Loucy (cell line): ENCODE results near the gene FHOD1.

Experiments used
- CTCF ChIP-seq: fragments of 200-600 bp; sonication (generic); conservative IDR thresholded peaks from 2 replicates; pipeline ENCODE4 v1.5.1; 2014; ENCODE audit warnings: mild to moderate bottlenecking, antibody characterized with exemption, low read length
- EZH2phosphoT487 ChIP-seq: fragments of 200-600 bp; IDR thresholded peaks from 2 replicates; pipeline ENCODE4 v1.6.1; 2018; ENCODE audit warnings: antibody characterized with exemption, mild to moderate bottlenecking, moderate library complexity, borderline replicate concordance

GRCh38 chr16:67277999-67278772, 30.9 kb upstream of the FHOD1 start:
- TF ChIP-seq CTCF (no peak), EZH2phosphoT487 (no peak)
